Vagina (tissue), 2 donors: Measurements from ENCODE around the gene ABCA5.

ENCODE experiments used
- POLR2AphosphoS5 ChIP-seq, 2 donors: sonication (generic); formaldehyde crosslinking; IDR thresholded peaks; one replicate each; pipeline ENCODE4 v1.9.0; 2017; ENCODE audit warnings: antibody characterized with exemption in 2 of 2, mild to moderate bottlenecking in 2 of 2, low read depth in 1 of 2; ENCODE audit not compliant: insufficient read depth in 1 of 2
- TF ChIP-seq, protein P1 (sequence below), 3 experiments: fragments of 450-650 bp in 2 of 3; fragments of 200-600 bp in 1 of 3; sonication (generic) in 1 of 3; IDR thresholded peaks; one replicate each; pipeline ENCODE4 v1.5.1; 2017 to 2019; ENCODE audit warnings: antibody characterized with exemption in 3 of 3, mild to moderate bottlenecking in 2 of 3, moderate library complexity in 2 of 3

- TF ChIP-seq, protein P1, sequence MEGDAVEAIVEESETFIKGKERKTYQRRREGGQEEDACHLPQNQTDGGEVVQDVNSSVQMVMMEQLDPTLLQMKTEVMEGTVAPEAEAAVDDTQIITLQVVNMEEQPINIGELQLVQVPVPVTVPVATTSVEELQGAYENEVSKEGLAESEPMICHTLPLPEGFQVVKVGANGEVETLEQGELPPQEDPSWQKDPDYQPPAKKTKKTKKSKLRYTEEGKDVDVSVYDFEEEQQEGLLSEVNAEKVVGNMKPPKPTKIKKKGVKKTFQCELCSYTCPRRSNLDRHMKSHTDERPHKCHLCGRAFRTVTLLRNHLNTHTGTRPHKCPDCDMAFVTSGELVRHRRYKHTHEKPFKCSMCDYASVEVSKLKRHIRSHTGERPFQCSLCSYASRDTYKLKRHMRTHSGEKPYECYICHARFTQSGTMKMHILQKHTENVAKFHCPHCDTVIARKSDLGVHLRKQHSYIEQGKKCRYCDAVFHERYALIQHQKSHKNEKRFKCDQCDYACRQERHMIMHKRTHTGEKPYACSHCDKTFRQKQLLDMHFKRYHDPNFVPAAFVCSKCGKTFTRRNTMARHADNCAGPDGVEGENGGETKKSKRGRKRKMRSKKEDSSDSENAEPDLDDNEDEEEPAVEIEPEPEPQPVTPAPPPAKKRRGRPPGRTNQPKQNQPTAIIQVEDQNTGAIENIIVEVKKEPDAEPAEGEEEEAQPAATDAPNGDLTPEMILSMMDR (IDR thresholded peaks at IDR 0.05), result no peak
- TF ChIP-seq POLR2AphosphoS5 (IDR thresholded peaks at IDR 0.05; ENCODE audit: insufficient read depth in 1 of 2, low read depth in 1 of 2), result no peak
Measured at GRCh38 chr17:69320210-69320907, 6.6 kb downstream of the ABCA5 start.
